ENCODE measurements around the gene PRXL2C.
"Not testable (repeated sequence)": the region's sequence is repeated elsewhere in the genome, so short reads cannot be mapped to it uniquely, and the experiment has no call there.

Gene PRXL2C

DNA sequence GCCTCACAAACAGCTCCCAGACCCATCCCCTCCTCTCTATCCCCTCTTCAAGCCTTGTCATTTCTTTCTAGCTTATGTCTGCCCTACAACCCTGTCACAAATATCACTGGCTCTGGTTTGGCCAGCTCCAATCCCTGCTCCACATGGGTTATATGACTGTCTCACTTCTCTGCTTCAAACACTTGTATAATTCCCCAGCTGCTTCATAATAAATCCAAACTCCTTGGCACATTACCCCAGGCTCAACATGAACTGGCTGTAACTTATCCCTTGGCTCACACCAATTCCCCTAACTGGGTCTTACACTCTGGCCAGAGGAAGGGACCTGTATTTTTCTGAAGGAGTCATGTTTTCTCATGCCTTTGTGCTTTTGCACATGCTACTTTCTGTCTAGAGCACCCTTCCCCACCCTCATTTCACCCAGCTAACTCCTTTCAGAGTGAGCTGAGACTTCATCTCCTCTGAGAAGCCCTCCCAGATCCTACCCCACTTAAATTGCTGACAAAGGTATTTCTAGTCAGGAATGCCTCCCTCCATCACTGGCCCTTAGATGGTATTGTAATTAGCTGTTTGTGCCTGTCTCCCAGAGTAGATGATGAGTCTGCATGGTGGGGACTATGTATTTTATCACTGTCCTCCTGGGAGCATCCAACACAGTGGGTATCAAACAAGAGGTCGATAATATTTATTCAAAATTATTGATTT, 5.3 kb downstream of the PRXL2C start:
- DNase-seq: no peak

DNA sequence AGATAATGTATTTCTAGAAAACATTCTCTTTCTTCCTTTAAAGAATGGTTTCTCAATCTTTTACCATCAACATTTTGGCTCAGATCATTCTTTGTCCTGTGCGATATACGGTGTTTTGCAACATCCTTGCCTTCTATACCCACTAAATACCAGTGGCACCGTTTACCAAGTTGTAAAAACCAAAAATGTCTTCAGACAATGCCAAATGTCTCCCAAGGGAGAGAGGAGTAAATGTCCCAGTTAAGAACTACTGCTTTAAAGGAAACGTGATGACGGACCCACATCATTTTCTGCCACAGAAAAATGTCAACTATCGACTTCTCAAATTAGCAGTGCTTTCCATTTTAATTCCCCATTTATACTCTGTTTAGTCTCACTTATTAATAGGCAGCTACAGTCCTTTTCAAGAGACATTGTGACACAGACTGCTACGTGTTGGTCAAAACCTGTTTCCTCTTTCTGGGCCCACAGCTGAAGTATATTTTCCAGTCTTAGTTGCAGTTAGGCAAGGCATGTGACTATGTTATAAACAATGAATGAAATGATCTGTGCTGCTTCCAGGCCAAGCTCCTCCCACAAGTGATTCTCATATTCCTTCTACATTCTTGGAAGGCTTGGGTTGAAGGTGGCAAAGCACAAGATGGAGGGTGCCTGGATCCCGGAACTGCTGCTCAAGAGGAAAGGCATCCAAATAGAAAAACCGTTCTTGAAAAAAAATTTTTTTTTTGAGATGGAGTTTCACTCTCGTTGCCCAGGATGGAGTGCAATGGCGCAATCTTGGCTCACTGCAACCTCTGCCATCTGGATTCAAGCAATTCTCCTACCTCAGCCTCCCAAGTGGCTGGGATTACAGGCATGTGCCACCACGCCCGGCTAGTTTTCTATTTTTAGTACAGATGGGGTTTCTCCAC, 8.8 kb downstream of the PRXL2C start:
- DNase-seq: no peak

GRCh38 chr9:96644137-96644536, 11.0 kb downstream of the PRXL2C start:
- DNase-seq: no peak

- DNase-seq: no peak
These were observed 13.6 kb downstream of the PRXL2C start for GRCh38 chr9:96641514-96641913.

GRCh38 chr9:96638606-96639364, 16.3 kb downstream of the PRXL2C start:
- no peak for DNase-seq

DNA sequence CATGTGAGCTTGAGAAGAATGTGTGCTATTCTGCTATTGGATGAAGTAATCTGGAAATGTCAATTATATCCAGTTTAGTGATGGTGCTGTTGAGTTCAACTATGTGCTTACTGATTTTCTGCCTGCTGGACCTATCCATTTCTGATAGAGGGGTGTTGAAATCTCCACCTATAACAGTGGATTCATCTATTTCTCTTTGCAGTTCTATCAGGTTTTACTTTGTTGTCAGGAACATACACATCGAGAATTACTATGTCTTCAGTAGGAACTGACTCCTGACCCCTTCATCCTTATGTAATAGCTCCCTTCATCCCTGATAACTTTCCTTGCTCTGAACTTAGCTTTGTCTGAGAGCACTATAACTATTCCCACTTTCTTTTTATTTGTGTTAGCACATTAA, 18.7 kb downstream of the PRXL2C start:
- no peak for DNase-seq

- not testable (repeated sequence) for DNase-seq
These were observed 21.5 kb downstream of the PRXL2C start for GRCh38 chr9:96633579-96633978.

DNA sequence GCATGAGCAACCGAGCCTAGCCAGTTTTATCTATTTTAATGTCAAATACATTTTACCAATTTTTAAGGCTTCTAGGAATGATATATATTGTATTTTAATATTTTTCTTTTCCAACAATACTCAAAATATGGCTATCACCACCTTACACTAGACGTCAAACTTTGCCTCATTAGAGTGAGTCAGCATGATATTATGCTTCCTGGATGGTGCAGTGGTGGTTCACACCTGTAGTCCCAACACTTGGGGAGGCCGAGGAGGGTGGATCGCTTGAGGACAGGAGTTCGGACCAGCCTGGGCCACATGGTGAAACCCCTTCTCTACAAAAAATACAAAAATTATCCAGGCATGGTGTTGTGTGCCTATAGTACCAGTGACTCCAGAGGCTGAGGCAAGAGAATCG, 28.2 kb downstream of the PRXL2C start:
- no peak for DNase-seq

DNA sequence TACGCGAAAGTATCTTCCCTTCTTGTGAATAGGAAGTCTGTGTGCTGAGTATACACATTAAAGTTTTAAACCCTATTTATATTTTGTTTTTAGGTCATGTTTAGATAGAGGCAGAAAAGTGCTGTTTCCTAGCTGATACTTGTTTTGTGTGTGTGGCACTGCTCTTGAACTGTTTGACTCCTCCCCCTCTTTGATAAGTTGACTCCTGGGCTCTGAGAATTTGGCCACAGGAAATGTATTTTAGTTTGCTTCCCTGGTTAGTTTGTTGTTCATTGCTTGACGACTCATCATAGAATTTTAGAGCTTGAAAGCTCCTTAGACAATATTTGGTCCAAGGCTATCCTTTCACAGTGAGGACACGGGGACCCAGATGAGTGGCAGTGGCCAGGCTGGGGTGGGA, 33.5 kb downstream of the PRXL2C start:
- DNase-seq: no peak

DNA sequence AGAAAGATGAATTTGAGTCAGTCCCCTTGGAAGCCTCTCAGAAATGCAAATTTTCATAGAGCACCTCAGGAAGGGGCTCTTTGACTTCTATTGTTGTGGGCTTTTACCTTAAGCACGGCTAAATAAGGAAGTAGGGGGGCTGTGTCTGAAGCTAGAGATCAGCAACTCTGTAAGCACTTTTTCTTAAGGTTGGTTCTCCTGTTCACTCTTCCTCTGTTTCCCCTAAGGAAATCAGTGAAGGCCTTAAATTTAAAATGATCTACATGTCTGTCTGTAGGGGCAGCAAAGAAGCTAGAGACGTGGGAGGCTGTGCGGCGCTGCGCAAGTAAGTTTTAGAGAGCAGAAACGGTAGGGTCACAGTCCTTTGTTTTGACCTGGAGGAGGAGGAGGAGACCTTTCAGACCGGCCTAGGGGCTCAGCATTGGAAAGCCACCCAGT, 34.3 kb downstream of the PRXL2C start:
- no peak for DNase-seq

- no peak for DNase-seq
These were observed 35.0 kb downstream of the PRXL2C start for GRCh38 chr9:96620181-96620514.

DNA sequence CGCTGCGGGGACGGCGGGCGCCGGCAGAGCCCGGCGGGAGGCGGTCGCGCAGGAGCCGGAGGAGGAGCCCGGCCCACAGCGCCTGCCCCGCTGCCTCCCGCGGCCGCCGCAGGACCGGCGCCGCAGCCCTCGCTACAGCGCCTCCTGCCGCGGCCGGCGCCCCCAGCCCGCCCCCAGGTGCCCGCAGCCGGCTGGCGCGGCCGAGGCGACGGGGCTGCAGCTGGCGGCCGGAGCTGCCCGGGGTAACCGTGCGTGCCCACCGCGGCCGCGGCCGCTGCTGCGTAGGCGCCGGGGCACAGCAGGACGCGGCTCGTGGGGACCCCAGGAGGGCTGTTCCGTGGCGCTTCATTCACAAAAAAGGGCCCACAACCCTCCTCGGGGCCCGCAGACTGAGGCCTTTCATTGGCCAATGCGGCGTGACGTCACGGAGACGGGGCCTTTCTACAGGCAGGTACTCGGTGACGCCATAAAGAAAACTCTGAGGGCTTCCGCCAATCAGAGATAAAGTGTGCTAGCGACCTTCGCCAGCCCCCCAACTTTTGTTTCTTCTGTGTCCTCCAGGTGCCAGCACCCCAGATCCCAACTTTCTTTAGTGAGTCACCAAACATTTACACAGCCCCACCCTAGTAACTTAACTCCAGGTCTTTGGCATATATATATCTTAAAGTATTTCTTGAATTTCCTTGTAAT, 35.5 kb downstream of the PRXL2C start, which contains the start of gene CDC14B:
TSS of gene CDC14B (minus strand) at position 353 of the 690 bp plus-strand sequence. CDS start 465 bp downstream, outside the sequence.
- DNase-seq: peak; percentile 69 to 73

GRCh38 chr9:96619124-96619465, 36.0 kb downstream of the PRXL2C start:
- no peak for DNase-seq

DNA sequence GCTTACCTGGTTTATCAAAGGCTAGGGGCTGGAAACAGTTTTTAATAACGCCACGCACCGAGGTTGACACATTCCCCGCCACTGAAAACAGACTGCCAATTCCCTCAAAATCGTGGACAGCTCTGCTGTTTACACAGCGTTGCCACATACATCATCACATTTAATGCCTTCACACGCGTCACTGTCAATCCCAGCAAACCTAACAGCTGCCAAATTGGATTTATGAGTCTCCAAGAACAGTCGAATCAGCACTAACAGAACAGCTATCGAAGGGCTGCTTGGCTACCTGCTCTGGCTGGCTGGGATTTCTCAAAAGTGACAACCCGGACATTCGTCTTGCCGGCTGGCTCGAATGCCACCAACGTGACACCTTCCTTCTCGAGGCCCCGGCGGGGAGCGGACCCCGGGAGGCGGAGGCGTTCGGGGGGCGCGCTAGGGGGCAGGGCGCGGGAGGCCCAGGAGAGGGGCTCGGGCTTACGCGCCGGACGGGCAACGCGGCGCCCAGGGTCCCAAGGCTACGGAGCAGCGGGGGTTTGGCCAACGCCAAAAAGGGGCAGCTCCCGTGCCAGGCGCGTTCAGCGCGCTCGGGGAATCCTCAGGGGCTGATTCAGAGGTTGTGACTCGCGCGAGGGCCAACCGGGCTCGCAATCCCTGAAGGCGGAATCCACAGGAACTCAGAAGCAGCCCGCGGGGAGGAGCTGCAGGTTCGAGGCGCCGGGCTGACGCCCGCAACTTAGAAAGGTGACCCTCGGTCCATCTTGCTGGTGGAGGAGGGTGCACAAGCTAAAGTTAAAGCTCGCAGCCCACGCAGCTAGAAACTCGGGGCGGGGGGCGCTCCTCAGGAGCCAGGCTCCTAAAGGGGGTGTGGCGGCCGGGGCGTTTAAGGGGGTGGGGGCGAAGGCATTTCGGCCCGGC, 36.7 kb downstream of the PRXL2C start:
- peak; percentile 9 to 10 for DNase-seq

DNA sequence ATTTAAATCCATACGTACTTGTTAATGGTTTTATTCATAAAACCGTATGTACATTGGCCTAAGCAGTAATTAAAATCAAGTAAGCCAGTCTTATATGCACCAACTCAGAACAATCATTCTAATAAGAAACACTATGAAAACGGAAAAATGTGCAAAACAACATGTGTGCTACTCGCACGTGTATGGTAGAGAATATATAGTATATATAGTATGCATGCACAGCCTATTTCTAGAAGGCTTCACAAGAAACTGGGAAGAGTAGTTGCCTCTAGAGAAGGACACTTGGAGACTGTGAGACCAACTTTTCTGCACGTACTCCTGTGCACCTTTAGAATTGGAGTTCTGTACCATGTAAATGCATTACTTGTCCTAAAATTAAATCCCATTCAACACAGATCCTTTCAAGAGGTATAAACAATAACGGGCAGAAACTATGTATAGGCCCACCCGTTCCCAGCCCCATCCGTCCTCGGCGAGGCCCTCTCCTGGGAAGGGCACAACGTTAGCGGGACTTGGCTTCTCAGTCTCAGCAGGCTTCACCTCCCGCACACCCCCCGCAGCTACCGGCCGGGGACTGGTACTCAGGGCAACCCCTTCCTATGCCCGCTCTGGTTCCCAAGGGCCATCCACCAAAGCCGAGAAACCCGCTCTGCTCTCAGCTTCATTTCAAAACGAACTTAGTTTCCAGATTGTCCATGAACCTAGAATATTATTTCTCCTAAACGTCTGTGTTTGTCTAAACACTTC, 37.5 kb downstream of the PRXL2C start:
- DNase-seq: no peak

- DNase-seq: no peak
These were observed 38.2 kb downstream of the PRXL2C start for GRCh38 chr9:96616817-96617438.

DNA sequence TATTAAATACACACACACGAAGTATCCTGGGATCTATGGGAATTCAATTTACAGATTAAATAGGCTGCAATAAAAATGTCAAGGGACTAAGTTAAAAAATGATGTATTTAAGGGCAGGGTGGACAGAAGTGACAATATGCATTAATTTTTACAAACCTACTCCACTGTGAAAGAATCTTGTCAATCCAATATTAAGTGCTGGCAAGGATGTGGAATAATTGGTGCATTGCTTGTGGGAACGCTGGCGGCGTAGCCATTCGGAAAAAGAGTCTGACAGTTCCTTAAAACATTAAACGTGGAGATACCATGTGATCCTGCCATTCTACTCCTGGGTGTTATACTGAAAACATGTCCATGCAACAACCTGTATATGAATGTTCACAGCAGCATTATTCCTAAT, 39.7 kb downstream of the PRXL2C start:
- DNase-seq: no peak

DNA sequence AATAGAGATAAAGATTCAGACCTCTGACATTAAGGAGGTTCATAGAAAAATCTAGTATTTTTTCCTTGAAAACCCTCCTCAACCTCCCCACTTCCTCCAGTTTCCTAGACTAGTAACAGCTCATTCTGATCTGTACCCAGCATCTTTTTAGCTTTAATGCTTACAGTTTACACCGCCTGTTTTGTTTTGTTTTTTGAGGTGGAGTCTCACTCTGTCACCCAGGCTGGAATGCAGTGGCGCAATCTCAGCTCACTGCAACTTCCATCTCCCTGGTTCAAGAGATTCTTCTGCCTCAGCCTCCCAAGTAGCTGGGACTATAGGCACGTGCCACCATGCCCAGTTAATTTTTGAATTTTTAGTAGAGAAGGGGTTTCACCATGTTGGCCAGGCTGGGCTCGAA, 40.5 kb downstream of the PRXL2C start:
- not testable (repeated sequence) for DNase-seq

DNA sequence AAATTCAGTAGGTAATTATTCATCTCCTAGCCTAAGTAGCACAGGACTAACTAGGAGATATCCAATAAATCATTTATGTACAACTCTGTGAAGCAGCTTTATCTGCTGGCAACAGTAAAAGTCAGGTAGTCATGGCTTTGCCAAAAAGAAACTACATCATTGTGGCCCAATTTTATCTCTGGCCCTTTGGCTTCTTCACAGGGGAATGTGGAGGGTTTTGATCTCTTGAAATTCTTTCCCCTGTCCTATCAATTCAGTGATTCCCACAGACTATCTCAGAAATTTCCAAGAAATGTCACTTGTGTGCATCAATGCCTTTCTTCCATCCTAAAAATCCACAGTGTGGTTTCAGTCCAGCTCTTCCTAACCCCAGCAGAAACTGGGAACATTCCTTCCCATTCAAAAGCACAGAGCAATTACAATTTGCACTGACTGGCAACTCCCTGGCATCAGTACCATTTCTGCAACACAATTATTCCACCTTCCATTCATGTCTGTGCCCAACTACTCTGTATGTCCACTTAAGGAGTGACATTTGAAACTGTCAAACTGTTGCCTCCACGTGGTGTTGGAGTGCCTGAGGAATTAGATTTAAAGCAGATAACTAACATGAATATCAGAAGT, 42.0 kb downstream of the PRXL2C start:
- no peak for DNase-seq

Measured in activated CD4-positive, alpha-beta T cell treated with anti-CD3 and anti-CD28 coated beads, Interleukin-2, amount 50 U/mL, for 4 hours (primary cell).